ENCODE data around the gene NUP50.

Gene NUP50

GRCh38 chr22:45223304-45224117 is 59.8 kb downstream of the NUP50 start:
- in situ Hi-C loops (cut with HindIII; ENCODE audit: low pct_unique_long_range_greater_than_20kb, low sequenced_read_pairs), result no loop called here
- no peak for TF ChIP-seq JUND (IDR thresholded peaks at IDR 0.05; ENCODE audit: low read depth)
- DNase-seq (ENCODE audit: low read depth in 1 of 2, low spot score in 1 of 2), result no peak

- no peak for DNase-seq (ENCODE audit: low read depth in 1 of 2, low spot score in 1 of 2)
- in situ Hi-C loops (cut with HindIII; ENCODE audit: low pct_unique_long_range_greater_than_20kb, low sequenced_read_pairs), result no loop called here
- no peak for TF ChIP-seq JUND (IDR thresholded peaks at IDR 0.05; ENCODE audit: low read depth)
These were observed 60.6 kb downstream of the NUP50 start for GRCh38 chr22:45224331-45224730.

- in situ Hi-C loops (cut with HindIII; ENCODE audit: low pct_unique_long_range_greater_than_20kb, low sequenced_read_pairs), result no loop called here
- DNase-seq (ENCODE audit: low read depth in 1 of 2, low spot score in 1 of 2), result no peak
- TF ChIP-seq JUND (IDR thresholded peaks at IDR 0.05; ENCODE audit: low read depth), result no peak
These were observed 61.4 kb downstream of the NUP50 start for GRCh38 chr22:45224988-45225731.

DNA sequence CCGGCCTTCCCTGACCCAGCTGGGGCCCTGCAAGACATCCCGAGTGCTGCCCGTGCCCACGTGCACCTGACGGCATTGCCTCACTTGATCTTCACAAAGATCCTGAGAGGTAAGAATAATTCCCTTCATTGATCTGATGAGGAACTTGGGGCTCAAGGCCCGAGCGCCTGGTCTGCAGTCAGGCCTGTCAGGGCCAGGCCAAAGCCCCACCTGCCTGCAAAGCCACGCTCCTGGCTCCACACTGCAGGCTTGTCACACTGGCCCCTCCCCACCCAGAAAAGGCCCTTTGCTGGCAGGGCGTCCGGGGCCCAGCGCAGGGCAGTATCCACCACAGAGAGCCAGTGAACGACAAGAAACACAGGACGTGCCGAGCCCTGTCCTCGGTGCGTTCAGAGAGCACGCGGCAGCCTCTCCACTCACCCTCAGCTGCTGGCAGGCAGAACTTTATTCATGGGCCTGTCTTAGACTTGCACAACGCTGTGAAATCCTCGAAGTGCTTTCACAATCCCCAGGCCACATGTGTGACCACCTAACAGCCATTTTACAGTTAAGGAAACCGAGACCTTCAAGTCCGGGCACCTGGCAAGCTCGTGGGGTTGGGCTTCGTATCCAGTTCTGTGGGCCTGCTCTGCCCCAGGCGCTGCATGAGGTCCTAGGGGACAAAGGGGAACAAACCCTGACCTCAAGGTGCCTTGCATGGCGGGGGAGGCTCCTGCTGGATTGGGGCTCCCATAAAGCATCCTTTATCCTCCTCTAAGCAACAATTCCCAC is 62.2 kb downstream of the NUP50 start:
- TF ChIP-seq JUND (IDR thresholded peaks at IDR 0.05; ENCODE audit: low read depth), result no peak
- in situ Hi-C loops (cut with HindIII; ENCODE audit: low pct_unique_long_range_greater_than_20kb, low sequenced_read_pairs), result no loop called here
- DNase-seq (ENCODE audit: low read depth in 1 of 2, low spot score in 1 of 2), result no peak

GRCh38 chr22:45226503-45227186 is 62.9 kb downstream of the NUP50 start:
- in situ Hi-C loops (cut with HindIII; ENCODE audit: low pct_unique_long_range_greater_than_20kb, low sequenced_read_pairs), result no loop called here
- no peak for DNase-seq (ENCODE audit: low read depth in 1 of 2, low spot score in 1 of 2)
- TF ChIP-seq JUND (IDR thresholded peaks at IDR 0.05; ENCODE audit: low read depth), result no peak

GRCh38 chr22:45227645-45228400 is 64.1 kb downstream of the NUP50 start:
- in situ Hi-C loops (cut with HindIII; ENCODE audit: low pct_unique_long_range_greater_than_20kb, low sequenced_read_pairs), result no loop called here
- no peak for TF ChIP-seq JUND (IDR thresholded peaks at IDR 0.05; ENCODE audit: low read depth)
- no peak for DNase-seq (ENCODE audit: low read depth in 1 of 2, low spot score in 1 of 2)

- TF ChIP-seq JUND (IDR thresholded peaks at IDR 0.05; ENCODE audit: low read depth), result no peak
- in situ Hi-C loops (cut with HindIII; ENCODE audit: low pct_unique_long_range_greater_than_20kb, low sequenced_read_pairs), result no loop called here
- DNase-seq (ENCODE audit: low read depth in 1 of 2, low spot score in 1 of 2), result no peak
These were observed 64.7 kb downstream of the NUP50 start for GRCh38 chr22:45228401-45228754.

DNA sequence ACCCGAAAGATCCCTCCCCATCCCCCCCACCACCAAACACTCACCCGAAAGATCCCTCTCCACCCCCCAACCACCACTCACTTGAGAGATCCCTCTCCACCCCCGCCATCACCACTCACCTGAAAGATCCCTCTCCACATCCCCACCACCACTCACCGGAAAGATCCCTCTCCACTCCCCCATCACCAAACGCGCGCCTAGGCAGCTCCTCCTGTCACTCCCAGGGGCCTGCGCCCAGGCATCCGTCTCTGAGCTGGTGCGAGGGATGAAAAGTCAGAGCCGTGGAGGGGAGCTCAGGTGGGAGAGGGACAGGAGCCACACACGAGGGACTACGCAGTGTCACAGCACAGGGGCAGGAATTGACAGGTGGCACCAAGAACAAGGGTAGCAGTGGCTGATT is 65.5 kb downstream of the NUP50 start:
- in situ Hi-C loops (cut with HindIII; ENCODE audit: low pct_unique_long_range_greater_than_20kb, low sequenced_read_pairs), result no loop called here
- TF ChIP-seq JUND (IDR thresholded peaks at IDR 0.05; ENCODE audit: low read depth), result no peak
- no peak for DNase-seq (ENCODE audit: low read depth in 1 of 2, low spot score in 1 of 2)

DNA sequence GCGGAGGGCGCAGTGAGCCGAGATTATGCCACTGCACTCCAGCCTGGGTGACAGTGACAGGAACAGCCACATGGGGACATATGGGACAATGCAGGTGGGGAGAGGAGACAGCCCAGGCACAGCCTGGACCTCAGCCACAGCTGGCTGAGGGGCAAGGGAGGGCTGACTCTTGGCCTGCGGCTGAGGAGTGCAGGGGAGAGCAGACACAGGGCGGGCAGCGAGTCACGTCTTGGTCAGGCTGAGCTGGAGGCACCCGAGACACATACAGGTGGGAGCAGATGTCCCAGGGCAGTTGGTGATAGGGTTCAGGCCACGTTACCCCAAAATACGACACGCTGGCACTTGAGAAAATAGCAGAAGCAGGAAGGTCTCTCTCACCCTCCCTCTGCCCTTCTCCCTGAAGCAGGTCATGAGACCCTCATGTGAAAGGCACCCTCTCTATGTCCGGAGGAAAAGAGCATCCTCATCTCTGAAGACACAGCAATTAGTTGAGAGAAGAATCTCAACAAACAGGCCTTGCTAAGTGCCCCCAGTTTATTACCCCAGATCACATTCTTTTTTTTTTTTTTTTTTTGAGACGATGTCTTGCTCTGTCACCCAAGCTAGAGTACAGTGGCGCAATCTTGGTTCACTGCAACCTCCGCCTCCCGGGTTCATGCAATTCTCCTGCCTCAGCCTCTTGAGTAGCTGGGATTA is 66.4 kb downstream of the NUP50 start:
- no peak for DNase-seq (ENCODE audit: low read depth in 1 of 2, low spot score in 1 of 2)
- in situ Hi-C loops (cut with HindIII; ENCODE audit: low pct_unique_long_range_greater_than_20kb, low sequenced_read_pairs), result no loop called here

DNA sequence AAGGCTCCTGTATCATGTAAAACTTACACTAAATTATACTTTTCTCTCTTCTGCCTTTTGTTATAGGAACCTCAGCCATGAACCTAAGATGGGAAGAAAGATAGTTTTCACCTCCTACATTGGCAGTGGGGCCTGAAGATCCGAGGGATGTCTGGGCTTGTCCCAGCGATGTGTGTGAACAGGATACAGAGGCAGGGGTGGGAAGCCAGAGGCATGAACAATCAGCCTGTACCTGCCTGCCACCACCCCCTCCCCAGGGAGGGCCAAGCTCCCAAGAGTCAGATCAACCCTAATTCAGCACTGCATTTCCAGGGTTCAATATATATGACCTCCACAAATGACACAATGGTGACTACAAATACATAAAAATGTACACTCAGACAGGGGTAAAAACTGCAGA is 67.6 kb downstream of the NUP50 start:
- in situ Hi-C loops (cut with HindIII; ENCODE audit: low pct_unique_long_range_greater_than_20kb, low sequenced_read_pairs), result no loop called here
- TF ChIP-seq JUND (IDR thresholded peaks at IDR 0.05; ENCODE audit: low read depth), result no peak
- no peak for DNase-seq (ENCODE audit: low read depth in 1 of 2, low spot score in 1 of 2)

More for the DNA sequence above, 66.4 kb downstream of the NUP50 start:
- TF ChIP-seq JUND (IDR thresholded peaks at IDR 0.05; ENCODE audit: low read depth), result no peak

DNA sequence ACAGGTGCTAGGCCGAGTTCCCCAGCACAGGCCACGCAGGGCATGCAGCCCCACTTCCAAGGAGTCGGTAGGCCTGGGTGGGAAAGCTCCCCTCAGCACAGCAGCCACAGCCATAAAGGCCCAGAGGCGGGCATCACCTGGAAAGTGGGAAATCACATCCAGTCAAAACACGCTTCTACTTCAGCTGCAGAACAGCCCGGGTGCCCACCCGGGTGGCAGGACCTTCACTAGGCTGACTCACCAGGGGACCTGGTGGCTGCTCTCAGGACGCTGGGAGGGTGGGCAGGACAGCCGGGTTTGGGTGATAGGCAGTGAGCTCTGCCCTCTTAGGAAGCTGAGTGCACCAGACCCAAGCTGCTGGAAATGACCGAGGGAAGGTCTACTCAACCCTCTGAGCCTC is 69.7 kb downstream of the NUP50 start:
- no peak for TF ChIP-seq JUND (IDR thresholded peaks at IDR 0.05; ENCODE audit: low read depth)
- DNase-seq (ENCODE audit: low read depth in 1 of 2, low spot score in 1 of 2), result no peak
- in situ Hi-C loops (cut with HindIII; ENCODE audit: low pct_unique_long_range_greater_than_20kb, low sequenced_read_pairs), result no loop called here

Data from T47D (cell line).